Thyroid gland (tissue), 4 donors: Measurements from ENCODE around the gene THOC1. TPM values are rescaled to one million over a fixed set of nuclear protein-coding genes. Genes with fewer than 3 reads are reported as not detected.

Experiments
- DNase-seq, 2 donors: peaks; one replicate each; pipeline ENCODE4 v3.0.0-alpha.2; 2019
- H3K27ac ChIP-seq, 3 donors: fragments of 200-600 bp; sonication (generic); 1 replicate in 2 of 3; 2 replicates in 1 of 3; pipeline ENCODE4 v1.5.1; 2016 to 2019; ENCODE audit warnings: mild to moderate bottlenecking in 1 of 3, moderate library complexity in 1 of 3
- H3K27me3 ChIP-seq: fragments of 200-600 bp; sonication (generic); one replicate; pipeline ENCODE4 v1.5.1; 2019
- H3K36me3 ChIP-seq, 2 donors: fragments of 200-600 bp; sonication (generic); one replicate each; pipeline ENCODE4 v1.5.1; 2016 to 2019
- H3K4me1 ChIP-seq, 2 donors: fragments of 200-600 bp; sonication (generic); one replicate each; pipeline ENCODE4 v1.5.1; 2017 to 2019
- H3K4me3 ChIP-seq, 3 donors: fragments of 200-600 bp; sonication (generic); replicated peaks in 1 of 3; 1 replicate in 2 of 3; 2 replicates in 1 of 3; pipeline ENCODE4 v1.5.1; 2016; ENCODE audit warnings: mild to moderate bottlenecking in 1 of 3
- H3K9me3 ChIP-seq: fragments of 200-600 bp; sonication (generic); one replicate; pipeline ENCODE4 v1.5.1; 2017
- POLR2A ChIP-seq, 2 donors: fragments of 450-650 bp; IDR thresholded peaks; one replicate each; pipeline ENCODE4 v1.6.1; 2017; ENCODE audit warnings: antibody characterized with exemption in 2 of 2, mild to moderate bottlenecking in 2 of 2, moderate library complexity in 1 of 2
- WGBS, 2 donors: methylation state at CpG; one replicate each; pipeline ENCODE4 v1.1.5; 2017; 5-methylcytosine and 5-hydroxymethylcytosine counted together
- intact Hi-C: fragments of 100-400 bp; cut with DNase I; formaldehyde crosslinking; loops from one replicate; pipeline ENCODE4 v1.15.1; 2023
- total RNA-seq, 4 donors: library from RNA; depleted of rRNA; stranded (reverse); fragments of >200 nt; gene quantifications; one replicate each; pipeline ENCODE4 v1.2.3, GENCODE V29; 2016
- TF ChIP-seq, protein P1 (sequence below), 6 experiments: fragments of 200-600 bp in 3 of 6; fragments of 450-650 bp in 3 of 6; sonication (generic) in 3 of 6; IDR thresholded peaks; one replicate each; pipeline ENCODE4 v1.5.1; 2016 to 2019; ENCODE audit warnings: antibody characterized with exemption in 6 of 6, mild to moderate bottlenecking in 2 of 6, inconsistent platforms in 1 of 6, moderate library complexity in 1 of 6

Gene THOC1
- total RNA-seq, 4 donors from 2014 or later, result 56.9 to 111 (median 71.9) TPM

DNA sequence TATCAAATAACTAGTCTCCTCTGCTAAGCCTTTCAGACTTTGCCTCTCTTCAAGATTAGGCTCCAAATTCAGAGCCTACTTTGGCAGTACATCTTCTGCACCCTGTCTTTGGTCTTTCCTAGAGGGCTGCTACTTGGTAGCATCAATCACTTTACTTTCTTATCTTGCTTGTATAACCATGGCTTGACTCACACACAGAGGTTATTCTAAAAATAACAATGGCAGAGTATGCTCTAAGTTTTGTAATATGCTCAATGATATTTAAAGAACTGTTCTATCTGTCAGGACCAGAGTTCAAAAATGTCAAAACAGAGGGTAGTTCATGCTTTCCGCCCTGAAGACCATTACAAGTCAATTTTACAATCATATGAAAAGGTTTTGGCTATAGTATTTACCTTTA is 27.7 kb downstream of the THOC1 start:
- Histone ChIP-seq H3K36me3 (peaks cover 2 to 8% of the 10 kb centered on the region in 2 donors), H3K27me3 (no peaks in the 10 kb centered on the region), H3K27ac (no peak overlapping the region), H3K9me3 (no peaks in the 10 kb centered on the region), H3K4me1 (no peaks in the 10 kb centered on the region), H3K4me3 (no peak overlapping the region)
- WGBS, 2 donors, result 100% methylated on average over 1 of the region's 1 CpG
- intact Hi-C loops, result no loop called here
- TF ChIP-seq, protein P1, sequence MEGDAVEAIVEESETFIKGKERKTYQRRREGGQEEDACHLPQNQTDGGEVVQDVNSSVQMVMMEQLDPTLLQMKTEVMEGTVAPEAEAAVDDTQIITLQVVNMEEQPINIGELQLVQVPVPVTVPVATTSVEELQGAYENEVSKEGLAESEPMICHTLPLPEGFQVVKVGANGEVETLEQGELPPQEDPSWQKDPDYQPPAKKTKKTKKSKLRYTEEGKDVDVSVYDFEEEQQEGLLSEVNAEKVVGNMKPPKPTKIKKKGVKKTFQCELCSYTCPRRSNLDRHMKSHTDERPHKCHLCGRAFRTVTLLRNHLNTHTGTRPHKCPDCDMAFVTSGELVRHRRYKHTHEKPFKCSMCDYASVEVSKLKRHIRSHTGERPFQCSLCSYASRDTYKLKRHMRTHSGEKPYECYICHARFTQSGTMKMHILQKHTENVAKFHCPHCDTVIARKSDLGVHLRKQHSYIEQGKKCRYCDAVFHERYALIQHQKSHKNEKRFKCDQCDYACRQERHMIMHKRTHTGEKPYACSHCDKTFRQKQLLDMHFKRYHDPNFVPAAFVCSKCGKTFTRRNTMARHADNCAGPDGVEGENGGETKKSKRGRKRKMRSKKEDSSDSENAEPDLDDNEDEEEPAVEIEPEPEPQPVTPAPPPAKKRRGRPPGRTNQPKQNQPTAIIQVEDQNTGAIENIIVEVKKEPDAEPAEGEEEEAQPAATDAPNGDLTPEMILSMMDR (IDR thresholded peaks at IDR 0.05), result no peak
- no peak for TF ChIP-seq POLR2A (IDR thresholded peaks at IDR 0.05)
- no peak for DNase-seq

DNA sequence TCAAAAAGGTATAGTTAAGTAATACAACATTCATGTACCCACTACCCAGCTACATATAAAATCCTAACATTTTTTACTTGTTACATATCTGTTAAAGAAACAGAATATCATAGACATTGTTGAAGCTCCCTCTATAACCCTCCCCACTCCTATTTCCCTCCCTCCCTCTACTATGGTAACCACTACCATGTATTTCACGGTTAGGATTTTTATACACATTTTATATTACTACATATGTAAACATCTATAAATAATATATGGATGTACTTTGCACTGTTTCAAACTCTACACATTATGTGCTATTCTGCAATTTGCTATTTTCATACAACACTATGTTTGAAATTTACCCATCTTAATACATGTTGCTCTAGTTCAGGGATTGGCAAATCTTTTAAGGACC is 36.3 kb downstream of the THOC1 start:
- no peak overlapping the region for H3K27ac ChIP-seq
- no peak for DNase-seq
- H3K27me3 ChIP-seq, result no peaks in the 10 kb centered on the region
- H3K9me3 ChIP-seq, result no peaks in the 10 kb centered on the region
- intact Hi-C loops, result no loop called here
- H3K36me3 ChIP-seq, result no peaks in the 10 kb centered on the region
- no peak for TF ChIP-seq POLR2A (IDR thresholded peaks at IDR 0.05)
- TF ChIP-seq, protein P1 (IDR thresholded peaks at IDR 0.05), result no peak
- 90 to 97% methylated on average over 1 of the region's 1 CpG for WGBS, 2 donors
- no peaks in the 10 kb centered on the region for H3K4me1 ChIP-seq
- no peak overlapping the region for H3K4me3 ChIP-seq

DNA sequence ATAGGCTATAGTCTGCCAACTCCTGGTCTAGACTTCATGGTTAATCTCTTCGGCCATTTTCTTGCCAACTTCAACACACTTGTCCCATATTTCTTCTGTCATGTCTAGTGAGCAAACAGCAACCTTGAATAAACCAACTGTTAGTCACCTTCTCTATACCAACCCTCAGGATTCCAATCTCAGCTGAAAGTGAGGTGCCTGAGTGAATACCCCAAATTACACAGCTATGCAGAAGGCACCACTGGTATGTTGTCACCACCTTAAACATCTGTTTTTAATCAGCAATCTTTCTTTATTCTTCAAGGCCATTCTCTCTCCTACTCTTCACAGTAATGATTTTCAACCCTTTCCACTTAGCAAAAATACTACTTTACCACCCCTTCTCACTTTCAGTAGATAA is 39.3 kb downstream of the THOC1 start:
- no peak overlapping the region for H3K27ac ChIP-seq
- 90 to 100% methylated on average over 1 of the region's 1 CpG for WGBS, 2 donors
- H3K4me3 ChIP-seq, result no peak overlapping the region
- TF ChIP-seq POLR2A (IDR thresholded peaks at IDR 0.05), result no peak
- TF ChIP-seq, protein P1 (IDR thresholded peaks at IDR 0.05), result no peak
- no peaks in the 10 kb centered on the region for H3K9me3 ChIP-seq
- intact Hi-C loops, result no loop called here
- peaks cover 11 to 15% of the 10 kb centered on the region in 2 donors for H3K36me3 ChIP-seq
- no peaks in the 10 kb centered on the region for H3K27me3 ChIP-seq
- DNase-seq, result no peak
- no peaks in the 10 kb centered on the region for H3K4me1 ChIP-seq

DNA sequence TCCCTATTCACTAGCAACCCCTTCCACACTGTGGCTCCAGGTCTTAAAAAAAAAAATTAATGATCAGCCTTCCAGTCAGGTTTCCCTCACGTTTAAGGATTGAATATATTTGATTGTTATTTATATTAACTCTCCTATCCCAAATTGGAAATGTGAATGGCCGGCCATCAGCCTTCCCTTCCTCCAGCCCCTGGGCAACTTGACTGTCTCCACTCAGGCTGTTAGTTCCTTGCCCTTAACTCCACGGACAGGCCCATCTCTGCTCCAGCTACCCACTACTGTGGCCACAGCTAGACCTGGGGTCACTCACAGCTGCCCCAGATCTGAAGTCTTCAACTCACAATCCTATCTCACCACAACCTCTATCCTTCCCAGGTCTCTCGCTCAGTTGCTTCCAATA is 39.9 kb downstream of the THOC1 start:
- Histone ChIP-seq H3K27me3 (no peaks in the 10 kb centered on the region), H3K9me3 (no peaks in the 10 kb centered on the region), H3K27ac (no peak overlapping the region), H3K36me3 (peaks cover 13 to 19% of the 10 kb centered on the region in 2 donors), H3K4me1 (no peaks in the 10 kb centered on the region), H3K4me3 (no peak overlapping the region)
- DNase-seq, result no peak
- TF ChIP-seq POLR2A (IDR thresholded peaks at IDR 0.05), result no peak
- TF ChIP-seq, protein P1 (IDR thresholded peaks at IDR 0.05), result no peak
- intact Hi-C loops, result no loop called here
- 94% methylated on average over 4 of the region's 4 CpGs for WGBS, 2 donors

DNA sequence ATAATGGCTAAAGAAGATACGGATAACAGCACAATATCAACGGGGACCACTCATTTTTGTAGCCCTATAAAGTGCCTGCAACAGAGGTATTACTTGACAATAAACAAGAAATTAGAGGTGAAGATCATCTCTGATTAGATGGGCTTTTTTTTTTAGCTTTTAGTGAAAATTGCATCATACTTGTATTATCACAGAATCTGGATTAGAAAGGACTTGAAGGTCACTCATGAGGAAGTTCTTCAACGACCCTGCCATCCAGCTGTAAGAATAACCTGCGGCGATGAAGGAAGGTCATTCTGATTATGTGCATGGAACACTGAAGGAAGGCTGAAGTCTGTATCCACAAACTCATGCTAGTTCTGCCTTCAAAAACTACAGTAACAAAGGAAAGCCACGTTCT is 40.5 kb downstream of the THOC1 start:
- peaks cover 13 to 19% of the 10 kb centered on the region in 2 donors for H3K36me3 ChIP-seq
- H3K27ac ChIP-seq, result no peak overlapping the region
- H3K27me3 ChIP-seq, result no peaks in the 10 kb centered on the region
- TF ChIP-seq, protein P1 (IDR thresholded peaks at IDR 0.05), result no peak
- no peak for TF ChIP-seq POLR2A (IDR thresholded peaks at IDR 0.05)
- no peaks in the 10 kb centered on the region for H3K4me1 ChIP-seq
- no peaks in the 10 kb centered on the region for H3K9me3 ChIP-seq
- WGBS, 2 donors, result 91 to 95% methylated on average over 6 of the region's 6 CpGs
- intact Hi-C loops, result no loop called here
- no peak for DNase-seq
- H3K4me3 ChIP-seq, result no peak overlapping the region
